GM06990 (cell line): Measurements from ENCODE around the gene TMEM145.

Source experiments
- DNase-seq: peaks from one replicate; pipeline ENCODE4 v3.0.0-alpha.2; 2011; ENCODE audit not compliant: insufficient read length; ENCODE audit errors: extremely low read depth
- H3K27me3 ChIP-seq: replicated peaks from 2 replicates; pipeline ENCODE4 v1.6.0; 2011; ENCODE audit warnings: low read length; ENCODE audit not compliant: control insufficient read depth, insufficient read depth
- H3K36me3 ChIP-seq: 2 replicates; pipeline ENCODE4 v1.5.1; 2011; ENCODE audit warnings: low read length; ENCODE audit not compliant: control insufficient read depth, insufficient read depth
- H3K4me3 ChIP-seq: replicated peaks from 2 replicates; pipeline ENCODE4 v1.5.1; 2011; ENCODE audit warnings: low read depth, mild to moderate bottlenecking, control low read depth, low read length
- TF ChIP-seq, protein P1 (sequence below): IDR thresholded peaks from 2 replicates; pipeline ENCODE4 v1.5.1; 2011; ENCODE audit warnings: low read length, control low read depth, mild to moderate bottlenecking, inconsistent platforms; ENCODE audit not compliant: insufficient read depth, poor library complexity, severe bottlenecking

TMEM145 gene

DNA sequence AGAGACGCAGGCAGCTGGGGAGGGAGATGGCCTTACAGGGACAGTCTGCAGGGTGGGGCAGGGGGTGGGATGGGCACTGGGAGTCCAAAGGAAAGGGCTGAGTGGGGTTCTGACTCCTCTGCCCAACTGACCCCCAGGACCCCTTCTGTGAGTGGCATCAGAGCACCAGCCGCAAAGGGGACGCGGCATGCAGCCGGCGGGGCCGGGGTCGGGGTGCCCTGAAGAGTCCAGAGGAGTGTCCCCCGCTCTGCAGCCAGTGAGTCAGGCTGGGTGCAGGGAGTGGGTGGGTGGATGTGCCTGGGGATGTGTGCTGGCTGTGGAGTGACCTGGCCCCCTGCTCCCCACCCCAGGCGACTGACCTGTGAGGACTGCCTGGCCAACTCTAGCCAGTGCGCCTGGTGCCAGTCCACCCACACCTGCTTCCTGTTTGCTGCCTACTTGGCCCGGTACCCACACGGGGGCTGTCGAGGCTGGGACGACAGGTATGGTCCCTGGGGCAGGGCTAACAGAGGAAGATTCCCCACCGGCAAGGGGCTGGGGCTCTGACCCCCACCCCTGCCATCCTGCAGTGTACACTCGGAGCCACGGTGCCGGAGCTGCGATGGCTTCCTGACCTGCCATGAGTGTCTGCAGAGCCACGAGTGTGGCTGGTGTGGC lies 38.1 kb downstream of the TMEM145 start:
- H3K27me3 ChIP-seq: no peaks in the 10 kb centered on the region
- no peaks in the 10 kb centered on the region; the same call in 1 of the 2 replicates for H3K36me3 ChIP-seq
- no peak overlapping the region for H3K4me3 ChIP-seq
- TF ChIP-seq, protein P1, sequence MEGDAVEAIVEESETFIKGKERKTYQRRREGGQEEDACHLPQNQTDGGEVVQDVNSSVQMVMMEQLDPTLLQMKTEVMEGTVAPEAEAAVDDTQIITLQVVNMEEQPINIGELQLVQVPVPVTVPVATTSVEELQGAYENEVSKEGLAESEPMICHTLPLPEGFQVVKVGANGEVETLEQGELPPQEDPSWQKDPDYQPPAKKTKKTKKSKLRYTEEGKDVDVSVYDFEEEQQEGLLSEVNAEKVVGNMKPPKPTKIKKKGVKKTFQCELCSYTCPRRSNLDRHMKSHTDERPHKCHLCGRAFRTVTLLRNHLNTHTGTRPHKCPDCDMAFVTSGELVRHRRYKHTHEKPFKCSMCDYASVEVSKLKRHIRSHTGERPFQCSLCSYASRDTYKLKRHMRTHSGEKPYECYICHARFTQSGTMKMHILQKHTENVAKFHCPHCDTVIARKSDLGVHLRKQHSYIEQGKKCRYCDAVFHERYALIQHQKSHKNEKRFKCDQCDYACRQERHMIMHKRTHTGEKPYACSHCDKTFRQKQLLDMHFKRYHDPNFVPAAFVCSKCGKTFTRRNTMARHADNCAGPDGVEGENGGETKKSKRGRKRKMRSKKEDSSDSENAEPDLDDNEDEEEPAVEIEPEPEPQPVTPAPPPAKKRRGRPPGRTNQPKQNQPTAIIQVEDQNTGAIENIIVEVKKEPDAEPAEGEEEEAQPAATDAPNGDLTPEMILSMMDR: no peak
- DNase-seq: no peak

DNA sequence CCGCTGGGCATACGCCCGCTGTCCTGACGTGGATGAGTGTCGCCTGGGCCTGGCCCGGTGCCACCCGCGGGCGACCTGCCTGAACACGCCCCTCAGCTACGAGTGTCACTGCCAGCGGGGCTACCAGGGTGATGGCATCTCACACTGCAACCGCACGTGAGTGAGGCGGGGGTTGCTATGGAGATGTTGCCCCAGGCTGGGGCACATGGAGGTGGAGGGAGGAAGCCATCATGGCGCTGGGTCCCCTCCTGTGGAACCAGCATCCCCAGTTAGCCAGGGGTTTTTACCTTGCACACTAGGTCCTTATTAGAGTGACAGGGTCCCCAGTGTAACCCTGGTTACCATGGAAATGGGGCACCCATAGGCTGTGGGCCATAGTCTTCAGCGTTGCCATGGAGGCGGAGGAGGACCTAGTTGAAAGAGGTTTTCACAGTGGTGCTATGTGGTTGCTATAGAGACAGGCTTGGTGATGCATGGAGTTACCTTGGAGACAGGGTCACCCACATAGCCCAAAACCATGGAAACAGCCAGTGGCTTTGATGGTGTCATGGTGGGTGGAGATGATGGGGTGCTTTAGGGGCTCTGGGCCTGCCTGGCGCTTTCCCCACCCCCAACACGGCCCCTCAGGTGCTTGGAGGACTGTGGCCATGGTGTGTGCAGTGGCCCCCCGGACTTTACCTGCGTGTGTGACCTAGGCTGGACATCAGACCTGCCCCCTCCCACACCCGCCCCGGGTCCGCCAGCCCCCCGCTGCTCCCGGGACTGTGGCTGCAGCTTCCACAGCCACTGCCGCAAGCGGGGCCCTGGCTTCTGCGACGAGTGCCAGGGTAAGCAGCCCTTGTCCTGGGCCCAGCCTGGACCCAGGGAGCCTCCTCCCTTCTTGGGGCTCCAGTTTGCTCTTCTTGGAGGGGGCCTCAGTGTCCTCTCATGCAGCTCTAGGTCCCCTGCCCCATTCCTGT lies 39.5 kb downstream of the TMEM145 start:
- TF ChIP-seq, protein P1: no peak
- H3K4me3 ChIP-seq: no peak overlapping the region
- no peak for DNase-seq
- peaks cover 4% of the 10 kb centered on the region for H3K36me3 ChIP-seq
- no peaks in the 10 kb centered on the region for H3K27me3 ChIP-seq

DNA sequence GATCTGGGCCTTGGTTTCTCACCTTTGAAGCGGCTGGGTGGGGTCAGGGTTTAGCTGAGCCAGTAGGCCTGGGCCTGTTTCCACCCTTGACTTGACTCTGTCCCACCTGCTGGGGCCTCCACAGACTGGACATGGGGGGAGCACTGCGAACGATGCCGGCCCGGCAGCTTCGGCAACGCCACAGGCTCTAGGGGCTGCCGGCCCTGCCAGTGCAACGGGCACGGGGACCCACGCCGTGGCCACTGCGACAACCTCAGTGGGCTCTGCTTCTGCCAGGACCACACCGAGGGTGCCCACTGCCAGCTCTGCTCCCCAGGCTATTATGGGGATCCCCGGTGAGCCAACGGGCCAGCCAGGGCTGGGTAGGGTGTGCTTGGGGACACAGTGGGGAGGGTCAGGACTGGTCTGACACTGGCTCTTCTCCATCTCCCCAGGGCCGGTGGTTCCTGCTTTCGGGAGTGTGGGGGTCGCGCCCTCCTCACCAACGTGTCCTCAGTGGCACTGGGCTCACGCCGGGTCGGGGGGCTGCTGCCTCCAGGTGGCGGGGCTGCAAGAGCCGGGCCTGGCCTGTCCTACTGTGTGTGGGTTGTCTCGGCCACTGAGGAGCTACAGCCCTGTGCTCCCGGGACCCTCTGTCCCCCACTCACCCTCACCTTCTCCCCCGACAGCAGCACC lies 40.4 kb downstream of the TMEM145 start:
- Histone ChIP-seq H3K4me3 (no peak overlapping the region), H3K36me3 (peaks cover 4% of the 10 kb centered on the region), H3K27me3 (no peaks in the 10 kb centered on the region)
- TF ChIP-seq, protein P1: no peak
- DNase-seq: no peak

DNA sequence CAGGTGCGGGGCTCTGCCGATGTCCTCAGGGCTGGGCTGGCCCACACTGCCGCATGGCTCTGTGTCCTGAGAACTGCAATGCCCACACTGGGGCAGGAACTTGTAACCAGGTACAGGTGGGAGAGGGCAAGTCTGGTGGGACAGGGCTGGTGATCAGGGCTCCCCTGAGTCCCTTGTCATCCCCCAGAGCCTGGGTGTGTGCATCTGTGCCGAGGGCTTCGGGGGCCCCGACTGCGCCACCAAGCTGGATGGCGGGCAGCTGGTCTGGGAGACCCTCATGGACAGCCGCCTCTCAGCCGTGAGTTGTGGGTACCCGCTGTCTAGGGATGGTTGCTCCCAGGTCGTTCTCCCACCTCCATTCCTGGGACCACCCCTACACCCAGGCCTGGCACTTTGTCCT lies 42.8 kb downstream of the TMEM145 start:
- TF ChIP-seq, protein P1: no peak
- Histone ChIP-seq H3K36me3 (peaks cover 4% of the 10 kb centered on the region), H3K27me3 (no peaks in the 10 kb centered on the region), H3K4me3 (no peak overlapping the region)
- DNase-seq: no peak

DNA sequence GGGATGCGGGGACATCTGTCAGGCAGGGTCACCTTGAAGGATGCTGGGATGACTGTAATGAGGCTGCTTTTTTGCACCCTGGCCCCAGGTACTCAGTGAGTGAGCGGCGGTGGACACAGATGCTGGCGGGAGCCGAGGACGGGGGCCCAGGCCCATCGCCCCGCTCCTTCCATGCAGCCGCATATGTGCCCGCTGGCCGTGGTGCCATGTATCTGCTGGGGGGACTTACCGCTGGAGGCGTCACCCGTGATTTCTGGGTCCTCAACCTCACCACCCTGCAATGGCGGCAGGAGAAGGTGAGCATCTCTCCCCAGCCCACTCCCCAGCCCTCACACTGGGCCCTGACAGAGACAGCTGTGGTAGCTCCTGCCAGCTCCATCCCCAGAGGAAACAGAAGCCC lies 43.6 kb downstream of the TMEM145 start:
- TF ChIP-seq, protein P1: no peak
- DNase-seq: no peak
- H3K36me3 ChIP-seq: peaks cover 4% of the 10 kb centered on the region
- H3K27me3 ChIP-seq: no peaks in the 10 kb centered on the region
- no peak overlapping the region for H3K4me3 ChIP-seq
